ENCODE data around the gene KRTAP1-3. TPM values are rescaled to one million over a fixed set of nuclear protein-coding genes. Genes with fewer than 3 reads are reported as not detected.
"Not testable (repeated sequence)": the region's sequence is repeated elsewhere in the genome, so short reads cannot be mapped to it uniquely, and the experiment has no call there.

KRTAP1-3 gene
- total and polyA plus RNA-seq, 5 donors: not detected

GRCh38 chr17:41008811-41009210 is 25.9 kb downstream of the KRTAP1-3 start, which contains the start of gene KRTAP3-1:
Gene KRTAP3-1, minus strand, starts transcription at chr17:41009128. Its CDS starts 54 bp downstream, at chr17:41009074.
- WGBS: 79% methylated on average over 8 of the region's 8 CpGs
- H3K27me3 ChIP-seq (ENCODE audit: control insufficient read depth, insufficient read depth): no peaks in the 10 kb centered on the region
- no peaks in the 10 kb centered on the region for H3K9me3 ChIP-seq (ENCODE audit: control insufficient read depth, low read length)
- no peak for ATAC-seq
- intact Hi-C loops (cut with DNase I): no loop called here
- H3K4me3 ChIP-seq (ENCODE audit: low read length): no peak within 1 kb of the TSS
- no peak within 1 kb of the TSS for H3K27ac ChIP-seq (ENCODE audit: low read length)
- no peak for DNase-seq
- H3K4me1 ChIP-seq (ENCODE audit: control insufficient read depth, insufficient read depth, low read length): no peaks in the 10 kb centered on the region

- WGBS: 85% methylated on average over 3 of the region's 3 CpGs
- intact Hi-C loops (cut with DNase I): no loop called here
- Histone ChIP-seq H3K27me3 (ENCODE audit: control insufficient read depth, insufficient read depth) (no peaks in the 10 kb centered on the region), H3K4me1 (ENCODE audit: control insufficient read depth, insufficient read depth, low read length) (no peaks in the 10 kb centered on the region), H3K4me3 (ENCODE audit: low read length) (no peak overlapping the region), H3K9me3 (ENCODE audit: control insufficient read depth, low read length) (no peaks in the 10 kb centered on the region), H3K27ac (ENCODE audit: low read length) (no peak overlapping the region)
- DNase-seq: peak in 1 of 3 donors; percentile 27
- ATAC-seq: no peak
Observed at GRCh38 chr17:41004397-41004796, 30.3 kb downstream of the KRTAP1-3 start.

GRCh38 chr17:41003926-41004325 is 30.7 kb downstream of the KRTAP1-3 start:
- Histone ChIP-seq H3K27ac (ENCODE audit: low read length) (no peak overlapping the region), H3K9me3 (ENCODE audit: control insufficient read depth, low read length) (no peaks in the 10 kb centered on the region), H3K27me3 (ENCODE audit: control insufficient read depth, insufficient read depth) (no peaks in the 10 kb centered on the region), H3K4me3 (ENCODE audit: low read length) (no peak overlapping the region), H3K4me1 (ENCODE audit: control insufficient read depth, insufficient read depth, low read length) (no peaks in the 10 kb centered on the region)
- ATAC-seq (no peak), DNase-seq (no peak)
- intact Hi-C loops (cut with DNase I): no loop called here
- 61% methylated on average over 4 of the region's 4 CpGs for WGBS

GRCh38 chr17:41002814-41003213 is 31.9 kb downstream of the KRTAP1-3 start:
- Histone ChIP-seq H3K9me3 (ENCODE audit: control insufficient read depth, low read length) (no peaks in the 10 kb centered on the region), H3K4me1 (ENCODE audit: control insufficient read depth, insufficient read depth, low read length) (no peaks in the 10 kb centered on the region), H3K27ac (ENCODE audit: low read length) (no peak overlapping the region), H3K4me3 (ENCODE audit: low read length) (no peak overlapping the region), H3K27me3 (ENCODE audit: control insufficient read depth, insufficient read depth) (no peaks in the 10 kb centered on the region)
- intact Hi-C loops (cut with DNase I): no loop called here
- ATAC-seq (no peak), DNase-seq (no peak)
- 58% methylated on average over 5 of the region's 5 CpGs for WGBS

- Histone ChIP-seq H3K4me1 (ENCODE audit: control insufficient read depth, insufficient read depth, low read length) (no peaks in the 10 kb centered on the region), H3K27me3 (ENCODE audit: control insufficient read depth, insufficient read depth) (no peaks in the 10 kb centered on the region), H3K4me3 (ENCODE audit: low read length) (no peak overlapping the region), H3K27ac (ENCODE audit: low read length) (no peak overlapping the region), H3K9me3 (ENCODE audit: control insufficient read depth, low read length) (no peaks in the 10 kb centered on the region)
- intact Hi-C loops (cut with DNase I): no loop called here
- WGBS: 74% methylated on average over 4 of the region's 4 CpGs
- DNase-seq (no peak), ATAC-seq (no peak)
Observed at GRCh38 chr17:41001795-41002194, 32.9 kb downstream of the KRTAP1-3 start.

- ATAC-seq; H3K27ac ChIP-seq (ENCODE audit: low read length); H3K9me3 ChIP-seq (ENCODE audit: control insufficient read depth, low read length); H3K4me3 ChIP-seq (ENCODE audit: low read length); H3K27me3 ChIP-seq (ENCODE audit: control insufficient read depth, insufficient read depth); intact Hi-C loops (cut with DNase I); H3K4me1 ChIP-seq (ENCODE audit: control insufficient read depth, insufficient read depth, low read length): not testable (repeated sequence)
- WGBS: 70% methylated on average over 6 of the region's 6 CpGs
- peak in 1 of 3 donors; percentile 22 for DNase-seq
Observed at GRCh38 chr17:40999563-40999962, 35.1 kb downstream of the KRTAP1-3 start, which contains the start of gene KRTAP3-2. Gene KRTAP3-2, minus strand, starts transcription at chr17:40999906. Its CDS starts 53 bp downstream, at chr17:40999853.

GRCh38 chr17:40997361-40997760 is 37.3 kb downstream of the KRTAP1-3 start:
- no peaks in the 10 kb centered on the region for H3K27me3 ChIP-seq (ENCODE audit: control insufficient read depth, insufficient read depth)
- DNase-seq (no peak), ATAC-seq (no peak)
- H3K27ac ChIP-seq (ENCODE audit: low read length): no peak overlapping the region
- whole genome bisulfite sequencing: 70% methylated on average over 2 of the region's 2 CpGs
- H3K4me1 ChIP-seq (ENCODE audit: control insufficient read depth, insufficient read depth, low read length): no peaks in the 10 kb centered on the region
- no peaks in the 10 kb centered on the region for H3K9me3 ChIP-seq (ENCODE audit: control insufficient read depth, low read length)
- intact Hi-C loops (cut with DNase I): no loop called here
- no peak overlapping the region for H3K4me3 ChIP-seq (ENCODE audit: low read length)

GRCh38 chr17:40996829-40997228 is 37.8 kb downstream of the KRTAP1-3 start:
- DNase-seq: no peak
- no peak for ATAC-seq
- WGBS: 81% methylated on average over 4 of the region's 4 CpGs
- H3K4me1 ChIP-seq (ENCODE audit: control insufficient read depth, insufficient read depth, low read length): no peaks in the 10 kb centered on the region
- intact Hi-C loops (cut with DNase I): no loop called here
- no peaks in the 10 kb centered on the region for H3K27me3 ChIP-seq (ENCODE audit: control insufficient read depth, insufficient read depth)
- H3K27ac ChIP-seq (ENCODE audit: low read length): no peak overlapping the region
- no peaks in the 10 kb centered on the region for H3K9me3 ChIP-seq (ENCODE audit: control insufficient read depth, low read length)
- H3K4me3 ChIP-seq (ENCODE audit: low read length): no peak overlapping the region

- no peak for DNase-seq
- Histone ChIP-seq H3K27ac (ENCODE audit: low read length) (no peak overlapping the region), H3K4me1 (ENCODE audit: control insufficient read depth, insufficient read depth, low read length) (no peaks in the 10 kb centered on the region), H3K9me3 (ENCODE audit: control insufficient read depth, low read length) (no peaks in the 10 kb centered on the region), H3K27me3 (ENCODE audit: control insufficient read depth, insufficient read depth) (no peaks in the 10 kb centered on the region), H3K4me3 (ENCODE audit: low read length) (no peak overlapping the region)
- ATAC-seq: no peak
- WGBS: 54% methylated on average over 1 of the region's 1 CpG
- intact Hi-C loops (cut with DNase I): no loop called here
Observed at GRCh38 chr17:40995116-40995515, 39.6 kb downstream of the KRTAP1-3 start.

GRCh38 chr17:40993839-40994238 is 40.8 kb downstream of the KRTAP1-3 start, which contains the start of gene KRTAP3-3:
Gene KRTAP3-3, minus strand, starts transcription at chr17:40994164. Its CDS starts 67 bp downstream, at chr17:40994097.
- H3K9me3 ChIP-seq (ENCODE audit: control insufficient read depth, low read length): no peaks in the 10 kb centered on the region
- 36% methylated on average over 4 of the region's 4 CpGs for WGBS
- DNase-seq (no peak), ATAC-seq (no peak)
- no peak within 1 kb of the TSS for H3K27ac ChIP-seq (ENCODE audit: low read length)
- H3K4me1 ChIP-seq (ENCODE audit: control insufficient read depth, insufficient read depth, low read length): no peaks in the 10 kb centered on the region
- no peaks in the 10 kb centered on the region for H3K27me3 ChIP-seq (ENCODE audit: control insufficient read depth, insufficient read depth)
- no peak within 1 kb of the TSS for H3K4me3 ChIP-seq (ENCODE audit: low read length)
- intact Hi-C loops (cut with DNase I): no loop called here

GRCh38 chr17:40993084-40993483 is 41.6 kb downstream of the KRTAP1-3 start:
- no peaks in the 10 kb centered on the region for H3K9me3 ChIP-seq (ENCODE audit: control insufficient read depth, low read length)
- no peaks in the 10 kb centered on the region for H3K4me1 ChIP-seq (ENCODE audit: control insufficient read depth, insufficient read depth, low read length)
- H3K27me3 ChIP-seq (ENCODE audit: control insufficient read depth, insufficient read depth): no peaks in the 10 kb centered on the region
- WGBS: 96% methylated on average over 2 of the region's 2 CpGs
- H3K4me3 ChIP-seq (ENCODE audit: low read length): no peak overlapping the region
- ATAC-seq (no peak), DNase-seq (no peak)
- intact Hi-C loops (cut with DNase I): no loop called here
- H3K27ac ChIP-seq (ENCODE audit: low read length): no peak overlapping the region

- no peak for ATAC-seq
- Histone ChIP-seq H3K4me3 (ENCODE audit: low read length) (no peak overlapping the region), H3K9me3 (ENCODE audit: control insufficient read depth, low read length) (no peaks in the 10 kb centered on the region), H3K4me1 (ENCODE audit: control insufficient read depth, insufficient read depth, low read length) (no peaks in the 10 kb centered on the region), H3K27me3 (ENCODE audit: control insufficient read depth, insufficient read depth) (no peaks in the 10 kb centered on the region), H3K27ac (ENCODE audit: low read length) (no peak overlapping the region)
- WGBS: 84% methylated on average over 3 of the region's 3 CpGs
- intact Hi-C loops (cut with DNase I): no loop called here
- no peak for DNase-seq
Observed at GRCh38 chr17:40992666-40993065, 42.0 kb downstream of the KRTAP1-3 start.
